HUES48 (cell line): ENCODE results near the gene KLHL42.
"Not testable (repeated sequence)": the region's sequence is repeated elsewhere in the genome, so short reads cannot be mapped to it uniquely, and the experiment has no call there.

Source experiments
- H3K27ac ChIP-seq: one replicate; pipeline ENCODE4 v1.7.0; 2013; ENCODE audit warnings: low read depth, low read length, inconsistent platforms
- H3K27me3 ChIP-seq: 2 replicates; pipeline ENCODE4 v1.6.1; 2013; ENCODE audit warnings: mild to moderate bottlenecking, low read length; ENCODE audit not compliant: control insufficient read depth, insufficient read depth
- H3K36me3 ChIP-seq: 2 replicates; pipeline ENCODE4 v1.6.1; 2013; ENCODE audit warnings: low read length; ENCODE audit not compliant: control insufficient read depth, insufficient read depth
- H3K4me1 ChIP-seq: 2 replicates; pipeline ENCODE4 v1.6.1; 2013; ENCODE audit warnings: mild to moderate bottlenecking, low read length; ENCODE audit not compliant: control insufficient read depth, insufficient read depth
- H3K4me3 ChIP-seq: 2 replicates; pipeline ENCODE4 v1.5.1; 2013; ENCODE audit warnings: mild to moderate bottlenecking, low read depth, low read length
- H3K9ac ChIP-seq: 2 replicates; pipeline ENCODE4 v1.6.1; 2013; ENCODE audit warnings: mild to moderate bottlenecking, low read depth, low read length, moderate library complexity
- H3K9me3 ChIP-seq: 2 replicates; pipeline ENCODE4 v1.6.1; 2013; ENCODE audit warnings: low read length; ENCODE audit not compliant: control insufficient read depth, insufficient read depth

KLHL42 gene

GRCh38 chr12:27779920-27780611, at the start of gene KLHL42, which contains the start of gene MANSC4:
Gene KLHL42, plus strand, starts transcription at chr12:27780233. Its CDS starts 98 bp downstream, at chr12:27780331.
Gene MANSC4, minus strand, starts transcription at chr12:27780236. Its CDS starts 8,960 bp downstream, at chr12:27771276.
- peak within 1 kb of the TSS; percentile 86 for H3K27ac ChIP-seq
- H3K9me3 ChIP-seq = no peaks in the 10 kb centered on the region
- H3K4me3 ChIP-seq = peak within 1 kb of the TSS; percentile 84
- peaks cover 26% of the 10 kb centered on the region for H3K4me1 ChIP-seq
- no peaks in the 10 kb centered on the region for H3K27me3 ChIP-seq
- H3K36me3 ChIP-seq = peaks cover 2% of the 10 kb centered on the region; the same call in 1 of the 2 replicates
- H3K9ac ChIP-seq = peak within 1 kb of the TSS; percentile 94

- Histone ChIP-seq H3K36me3 (peaks cover 59% of the 10 kb centered on the region), H3K4me1 (no peaks in the 10 kb centered on the region), H3K4me3 (no peak overlapping the region), H3K9me3 (no peaks in the 10 kb centered on the region), H3K9ac (no peak overlapping the region), H3K27me3 (no peaks in the 10 kb centered on the region), H3K27ac (no peak overlapping the region)
These were observed 47.8 kb upstream of the KLHL42 start for GRCh38 chr12:27732281-27732680.

GRCh38 chr12:27733052-27733656, 46.9 kb upstream of the KLHL42 start:
- Histone ChIP-seq H3K9ac (no peak overlapping the region), H3K36me3 (peaks cover 65% of the 10 kb centered on the region), H3K4me1 (no peaks in the 10 kb centered on the region), H3K9me3 (no peaks in the 10 kb centered on the region), H3K27ac (no peak overlapping the region), H3K27me3 (no peaks in the 10 kb centered on the region), H3K4me3 (no peak overlapping the region)

- Histone ChIP-seq H3K36me3 (peaks cover 71% of the 10 kb centered on the region), H3K4me3 (no peak overlapping the region), H3K27ac (no peak overlapping the region), H3K27me3 (no peaks in the 10 kb centered on the region), H3K9ac (no peak overlapping the region), H3K4me1 (no peaks in the 10 kb centered on the region), H3K9me3 (no peaks in the 10 kb centered on the region)
These were observed 46.2 kb upstream of the KLHL42 start for GRCh38 chr12:27733791-27734190.

GRCh38 chr12:27734321-27734720, 45.7 kb upstream of the KLHL42 start:
- H3K36me3 ChIP-seq = peaks cover 75% of the 10 kb centered on the region
- not testable (repeated sequence) for H3K9me3 ChIP-seq

GRCh38 chr12:27743601-27744000, 36.4 kb upstream of the KLHL42 start:
- Histone ChIP-seq H3K4me3 (no peak overlapping the region), H3K9ac (no peak overlapping the region), H3K27ac (no peak overlapping the region), H3K27me3 (no peaks in the 10 kb centered on the region), H3K4me1 (no peaks in the 10 kb centered on the region), H3K36me3 (peaks cover 37% of the 10 kb centered on the region), H3K9me3 (no peaks in the 10 kb centered on the region)

More at GRCh38 chr12:27734321-27734720, 45.7 kb upstream of the KLHL42 start:
- not testable (repeated sequence) for H3K4me1 ChIP-seq, H3K27me3 ChIP-seq, H3K4me3 ChIP-seq, H3K9ac ChIP-seq, H3K27ac ChIP-seq

- not testable (repeated sequence) for H3K27ac ChIP-seq, H3K9ac ChIP-seq, H3K9me3 ChIP-seq, H3K27me3 ChIP-seq, H3K4me3 ChIP-seq, H3K4me1 ChIP-seq
- peaks cover 27% of the 10 kb centered on the region for H3K36me3 ChIP-seq
These were observed 34.3 kb upstream of the KLHL42 start for GRCh38 chr12:27745734-27746133.

- H3K4me3 ChIP-seq = no peak overlapping the region
- H3K9me3 ChIP-seq = no peaks in the 10 kb centered on the region
- H3K9ac ChIP-seq = no peak overlapping the region
- H3K4me1 ChIP-seq = no peaks in the 10 kb centered on the region
- H3K36me3 ChIP-seq = peaks cover 27% of the 10 kb centered on the region
- H3K27me3 ChIP-seq = no peaks in the 10 kb centered on the region
- H3K27ac ChIP-seq = no peak overlapping the region
These were observed 32.8 kb upstream of the KLHL42 start for GRCh38 chr12:27747111-27747820.

- Histone ChIP-seq H3K4me1 (no peaks in the 10 kb centered on the region), H3K27me3 (no peaks in the 10 kb centered on the region), H3K9me3 (no peaks in the 10 kb centered on the region), H3K9ac (no peak overlapping the region), H3K4me3 (no peak overlapping the region), H3K36me3 (peaks cover 29% of the 10 kb centered on the region), H3K27ac (no peak overlapping the region)
These were observed 28.5 kb upstream of the KLHL42 start for GRCh38 chr12:27751386-27752047.

- Histone ChIP-seq H3K27ac (no peak overlapping the region), H3K4me1 (no peaks in the 10 kb centered on the region), H3K9me3 (no peaks in the 10 kb centered on the region), H3K4me3 (no peak overlapping the region), H3K36me3 (peaks cover 24% of the 10 kb centered on the region), H3K27me3 (no peaks in the 10 kb centered on the region), H3K9ac (no peak overlapping the region)
These were observed 25.2 kb upstream of the KLHL42 start for GRCh38 chr12:27754795-27755194.
